ENCODE data around the gene MS4A12.

DNA sequence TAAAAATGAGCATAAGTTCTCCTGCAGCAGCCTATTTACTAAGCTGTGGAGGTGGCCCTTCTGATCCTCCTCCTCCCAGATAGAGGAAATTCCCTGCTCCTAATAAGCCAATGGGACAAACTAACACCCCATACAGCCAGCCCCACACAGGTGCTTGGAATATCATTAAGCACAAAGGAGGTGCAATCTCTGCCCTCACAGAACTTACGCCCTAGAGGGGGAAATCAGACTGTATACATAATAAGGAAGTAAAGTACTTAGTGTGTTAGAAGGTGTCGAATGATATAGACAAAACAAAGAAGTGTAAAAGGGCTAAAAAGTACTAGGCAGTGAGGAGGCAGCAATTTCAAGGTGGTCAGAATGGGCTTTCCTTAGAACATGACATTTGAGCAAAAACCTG is 5.8 kb downstream of the MS4A12 start:
- TF ChIP-seq CTCF (IDR thresholded peaks at IDR 0.05) (no peak), POLR2A (IDR thresholded peaks at IDR 0.05) (no peak)

Data from upper lobe of left lung (tissue), 4 donors.